ENCODE data around the gene CASK.
A peak's percentile ranks its signal among the peaks of the same experiment; 100 is the strongest.

The CASK gene, protein sequence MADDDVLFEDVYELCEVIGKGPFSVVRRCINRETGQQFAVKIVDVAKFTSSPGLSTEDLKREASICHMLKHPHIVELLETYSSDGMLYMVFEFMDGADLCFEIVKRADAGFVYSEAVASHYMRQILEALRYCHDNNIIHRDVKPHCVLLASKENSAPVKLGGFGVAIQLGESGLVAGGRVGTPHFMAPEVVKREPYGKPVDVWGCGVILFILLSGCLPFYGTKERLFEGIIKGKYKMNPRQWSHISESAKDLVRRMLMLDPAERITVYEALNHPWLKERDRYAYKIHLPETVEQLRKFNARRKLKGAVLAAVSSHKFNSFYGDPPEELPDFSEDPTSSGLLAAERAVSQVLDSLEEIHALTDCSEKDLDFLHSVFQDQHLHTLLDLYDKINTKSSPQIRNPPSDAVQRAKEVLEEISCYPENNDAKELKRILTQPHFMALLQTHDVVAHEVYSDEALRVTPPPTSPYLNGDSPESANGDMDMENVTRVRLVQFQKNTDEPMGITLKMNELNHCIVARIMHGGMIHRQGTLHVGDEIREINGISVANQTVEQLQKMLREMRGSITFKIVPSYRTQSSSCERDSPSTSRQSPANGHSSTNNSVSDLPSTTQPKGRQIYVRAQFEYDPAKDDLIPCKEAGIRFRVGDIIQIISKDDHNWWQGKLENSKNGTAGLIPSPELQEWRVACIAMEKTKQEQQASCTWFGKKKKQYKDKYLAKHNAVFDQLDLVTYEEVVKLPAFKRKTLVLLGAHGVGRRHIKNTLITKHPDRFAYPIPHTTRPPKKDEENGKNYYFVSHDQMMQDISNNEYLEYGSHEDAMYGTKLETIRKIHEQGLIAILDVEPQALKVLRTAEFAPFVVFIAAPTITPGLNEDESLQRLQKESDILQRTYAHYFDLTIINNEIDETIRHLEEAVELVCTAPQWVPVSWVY

GRCh38 chrX:41923211-41923977, at the start of gene CASK:
Gene CASK, minus strand, starts transcription at chrX:41923554. Its CDS starts 566 bp downstream, at chrX:41922988.
- H3K4me1 Mint-ChIP-seq: peaks cover 6 to 8% of the 10 kb centered on the region in 2 donors
- peak; percentile 81 to 89 for ATAC-seq (replicated peaks)
- H3K4me3 Mint-ChIP-seq: peak within 1 kb of the TSS; percentile 92 to 96
- peak within 1 kb of the TSS; percentile 95 for H3K27ac Mint-ChIP-seq
- H3K9me3 Mint-ChIP-seq: no peaks in the 10 kb centered on the region
- peaks cover 0 to 4% of the 10 kb centered on the region in 2 donors for H3K36me3 Mint-ChIP-seq
- peak; percentile 85 for DNase-seq
- H3K27me3 Mint-ChIP-seq: no peaks in the 10 kb centered on the region

GRCh38 chrX:41971346-41971745, 48.0 kb upstream of the CASK start:
- H3K27me3 Mint-ChIP-seq: peaks cover 7 to 11% of the 10 kb centered on the region in 2 donors
- peaks cover 0 to 2% of the 10 kb centered on the region in 2 donors for H3K36me3 Mint-ChIP-seq
- DNase-seq: no peak
- H3K4me3 Mint-ChIP-seq: no peak overlapping the region
- peaks cover 2 to 6% of the 10 kb centered on the region in 2 donors for H3K4me1 Mint-ChIP-seq
- peaks cover 0 to 6% of the 10 kb centered on the region in 2 donors for H3K9me3 Mint-ChIP-seq
- no peak for ATAC-seq (replicated peaks)
- H3K27ac Mint-ChIP-seq: no peak overlapping the region

- Mint-ChIP-seq H3K4me3 (no peak overlapping the region), H3K9me3 (peaks cover 0 to 7% of the 10 kb centered on the region in 2 donors), H3K4me1 (peaks cover 2 to 6% of the 10 kb centered on the region in 2 donors), H3K27me3 (peaks cover 7 to 11% of the 10 kb centered on the region in 2 donors), H3K27ac (no peak overlapping the region), H3K36me3 (peaks cover 0 to 2% of the 10 kb centered on the region in 2 donors)
- DNase-seq: no peak
- ATAC-seq (replicated peaks): no peak
Observed at GRCh38 chrX:41970419-41970818, 47.1 kb upstream of the CASK start.

DNA sequence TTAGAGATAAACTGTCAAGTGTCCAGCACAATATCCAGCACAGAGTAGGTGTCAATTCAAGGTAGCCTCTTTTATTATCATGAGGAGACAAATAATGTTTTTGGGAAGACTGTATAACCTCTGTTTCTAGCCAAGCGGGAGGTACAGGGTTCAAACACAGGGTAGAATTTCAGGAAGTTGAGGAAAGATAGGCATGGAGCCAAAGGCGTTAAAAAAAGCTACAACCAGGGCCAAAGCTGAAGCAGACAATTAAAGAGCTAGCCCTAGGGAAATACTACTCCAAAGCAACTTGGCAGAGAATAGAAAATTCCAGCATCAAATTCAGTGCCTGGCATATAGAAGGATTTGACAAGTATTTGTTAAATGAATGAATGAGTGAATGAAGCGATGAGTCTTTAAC, 40.0 kb upstream of the CASK start:
- no peak for DNase-seq
- Mint-ChIP-seq H3K4me3 (no peak overlapping the region), H3K4me1 (no peaks in the 10 kb centered on the region), H3K27me3 (peaks cover 0 to 6% of the 10 kb centered on the region in 2 donors), H3K36me3 (peaks cover 0 to 2% of the 10 kb centered on the region in 2 donors), H3K27ac (no peak overlapping the region), H3K9me3 (peaks cover 0 to 4% of the 10 kb centered on the region in 2 donors)
- ATAC-seq (replicated peaks): no peak

DNA sequence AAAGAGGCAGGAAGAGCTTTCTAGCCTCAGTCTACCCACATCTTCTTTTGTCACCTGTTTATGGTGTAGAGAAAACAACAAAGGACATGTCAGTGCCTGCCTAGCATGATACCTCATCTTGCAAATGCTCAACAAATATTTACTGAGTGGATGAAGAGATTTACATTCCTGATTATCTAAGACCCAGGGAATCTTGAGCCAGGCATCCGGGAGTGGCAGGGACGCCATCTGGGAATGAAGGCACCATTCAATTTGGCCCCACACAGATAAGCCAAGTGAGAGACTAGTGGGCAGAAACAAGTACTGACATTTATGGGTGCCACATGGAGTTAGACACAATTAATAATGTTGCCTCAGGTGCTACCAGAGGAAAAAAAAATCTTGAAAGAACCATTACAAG, 36.8 kb upstream of the CASK start:
- DNase-seq (no peak), ATAC-seq (replicated peaks) (no peak)
- Mint-ChIP-seq H3K27ac (no peak overlapping the region), H3K9me3 (no peaks in the 10 kb centered on the region), H3K36me3 (no peaks in the 10 kb centered on the region), H3K27me3 (peaks cover 0 to 6% of the 10 kb centered on the region in 2 donors), H3K4me1 (no peaks in the 10 kb centered on the region), H3K4me3 (no peak overlapping the region)

DNA sequence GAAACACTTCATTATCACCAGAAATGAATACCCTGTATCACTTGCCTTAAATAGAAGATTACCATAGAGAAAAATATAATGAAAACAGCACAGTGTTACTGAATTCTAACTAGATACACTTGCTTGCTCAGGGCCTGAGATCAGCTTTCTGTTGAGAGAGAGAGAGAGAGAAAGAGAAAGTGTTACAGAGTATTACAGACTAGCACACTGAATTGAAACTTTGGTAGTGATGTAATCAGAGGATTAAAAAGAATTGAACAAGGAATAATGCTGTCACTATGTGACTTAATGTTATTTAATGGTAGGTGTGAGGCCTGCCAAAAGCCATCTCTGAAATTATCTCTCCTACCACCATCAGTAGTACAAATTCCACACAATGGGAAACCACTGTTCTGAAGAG, 35.5 kb upstream of the CASK start:
- Mint-ChIP-seq H3K36me3 (no peaks in the 10 kb centered on the region), H3K4me1 (no peaks in the 10 kb centered on the region), H3K27me3 (peaks cover 0 to 6% of the 10 kb centered on the region in 2 donors), H3K9me3 (no peaks in the 10 kb centered on the region), H3K4me3 (no peak overlapping the region), H3K27ac (no peak overlapping the region)
- no peak for ATAC-seq (replicated peaks)
- no peak for DNase-seq

DNA sequence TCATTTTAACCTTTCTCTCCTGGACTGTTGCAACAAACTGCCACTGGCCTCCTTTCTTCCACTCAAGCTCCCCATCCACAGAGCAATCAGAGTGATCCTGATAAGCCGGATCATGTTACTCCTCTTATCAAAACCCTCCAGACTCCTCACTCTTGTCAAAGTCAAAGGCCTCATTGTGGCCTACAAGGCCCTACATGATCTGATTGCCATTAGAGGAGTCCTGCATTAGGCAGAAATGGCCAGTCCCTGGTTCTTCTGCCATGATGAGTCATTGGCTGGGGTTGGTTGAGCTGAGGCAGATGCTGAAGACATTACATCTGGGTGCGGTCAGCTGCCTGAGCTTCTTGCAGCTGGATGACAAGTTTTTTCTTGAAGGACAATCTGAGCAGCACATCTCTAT, 32.7 kb upstream of the CASK start:
- ATAC-seq (replicated peaks) (no peak), DNase-seq (no peak)
- peaks cover 0 to 6% of the 10 kb centered on the region in 2 donors for H3K27me3 Mint-ChIP-seq
- no peaks in the 10 kb centered on the region for H3K4me1 Mint-ChIP-seq
- H3K36me3 Mint-ChIP-seq: no peaks in the 10 kb centered on the region
- no peaks in the 10 kb centered on the region for H3K9me3 Mint-ChIP-seq
- H3K4me3 Mint-ChIP-seq: no peak overlapping the region
- no peak overlapping the region for H3K27ac Mint-ChIP-seq

- no peak overlapping the region for H3K27ac Mint-ChIP-seq
- H3K4me3 Mint-ChIP-seq: no peak overlapping the region
- no peaks in the 10 kb centered on the region for H3K9me3 Mint-ChIP-seq
- H3K4me1 Mint-ChIP-seq: no peaks in the 10 kb centered on the region
- ATAC-seq (replicated peaks) (no peak), DNase-seq (no peak)
- no peaks in the 10 kb centered on the region for H3K36me3 Mint-ChIP-seq
- no peaks in the 10 kb centered on the region for H3K27me3 Mint-ChIP-seq
Observed at GRCh38 chrX:41952102-41952501, 28.7 kb upstream of the CASK start.

- Mint-ChIP-seq H3K36me3 (no peaks in the 10 kb centered on the region), H3K9me3 (no peaks in the 10 kb centered on the region)
- ATAC-seq (replicated peaks): no peak
Observed at GRCh38 chrX:41946989-41947612, 23.7 kb upstream of the CASK start.

GRCh38 chrX:41946235-41946634, 22.9 kb upstream of the CASK start:
- Mint-ChIP-seq H3K4me3 (no peak overlapping the region), H3K27ac (no peak overlapping the region), H3K27me3 (peaks cover 0 to 13% of the 10 kb centered on the region in 2 donors), H3K9me3 (no peaks in the 10 kb centered on the region), H3K4me1 (no peaks in the 10 kb centered on the region), H3K36me3 (no peaks in the 10 kb centered on the region)
- DNase-seq (no peak), ATAC-seq (replicated peaks) (no peak)

More at GRCh38 chrX:41946989-41947612, 23.7 kb upstream of the CASK start:
- DNase-seq: no peak
- Mint-ChIP-seq H3K27ac (no peak overlapping the region), H3K27me3 (peaks cover 0 to 6% of the 10 kb centered on the region in 2 donors), H3K4me1 (no peaks in the 10 kb centered on the region), H3K4me3 (no peak overlapping the region)

DNA sequence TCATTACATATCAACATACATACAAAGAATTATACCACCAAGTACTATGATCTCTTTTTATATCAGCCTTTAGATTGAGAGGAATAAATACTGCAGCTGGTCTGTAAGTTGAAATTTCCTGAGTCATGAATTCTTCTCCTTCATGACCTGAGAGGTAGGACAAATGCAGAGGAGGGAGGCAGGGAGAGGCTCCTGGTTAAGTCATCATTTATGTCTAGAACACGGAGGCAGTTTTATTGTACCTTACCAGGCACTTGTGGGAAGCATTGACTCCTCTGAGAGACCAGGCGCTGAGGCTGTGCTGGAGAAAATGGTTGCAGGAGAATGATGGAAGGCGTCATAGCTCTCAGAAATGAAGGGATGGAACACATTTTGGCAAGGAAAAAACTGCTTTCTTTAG, 12.5 kb upstream of the CASK start:
- Mint-ChIP-seq H3K4me3 (no peak overlapping the region), H3K4me1 (no peaks in the 10 kb centered on the region), H3K9me3 (peaks cover 0 to 2% of the 10 kb centered on the region in 2 donors), H3K27me3 (peaks cover 0 to under 1% of the 10 kb centered on the region in 2 donors), H3K36me3 (no peaks in the 10 kb centered on the region), H3K27ac (no peak overlapping the region)
- no peak for ATAC-seq (replicated peaks)
- DNase-seq: no peak

GRCh38 chrX:41933546-41933945, 10.2 kb upstream of the CASK start:
- Mint-ChIP-seq H3K27me3 (peaks cover 0 to 4% of the 10 kb centered on the region in 2 donors), H3K36me3 (no peaks in the 10 kb centered on the region), H3K4me1 (no peaks in the 10 kb centered on the region), H3K27ac (no peak overlapping the region), H3K4me3 (no peak overlapping the region), H3K9me3 (peaks cover 0 to 2% of the 10 kb centered on the region in 2 donors)
- DNase-seq (no peak), ATAC-seq (replicated peaks) (no peak)

GRCh38 chrX:41932885-41933284, 9.5 kb upstream of the CASK start:
- no peak overlapping the region for H3K27ac Mint-ChIP-seq

More at GRCh38 chrX:41932885-41933284, 9.5 kb upstream of the CASK start:
- DNase-seq: no peak
- Mint-ChIP-seq H3K27me3 (peaks cover 0 to 4% of the 10 kb centered on the region in 2 donors), H3K4me3 (no peak overlapping the region), H3K4me1 (no peaks in the 10 kb centered on the region), H3K9me3 (peaks cover 0 to 2% of the 10 kb centered on the region in 2 donors), H3K36me3 (no peaks in the 10 kb centered on the region)
- no peak for ATAC-seq (replicated peaks)

Data from stimulated activated naive B cell treated with anti-CD40 and anti-IgM and Interleukin-4, amounts not matched to agents 10 μg/mL and 1 μg/mL and 100 μg/mL, for 72 hours (primary cell).